Fibroblast of pulmonary artery (primary cell): ENCODE results near the gene CFAP45.

Source experiments
- DNase-seq: peaks from one replicate; pipeline ENCODE4 v3.0.0-alpha.2; 2010; ENCODE audit warnings: low read depth
- H3K4me3 ChIP-seq: replicated peaks from 2 replicates; pipeline ENCODE4 v1.5.1; 2011; ENCODE audit warnings: low read depth, mild to moderate bottlenecking, control low read depth, low read length, moderate library complexity
- CTCF ChIP-seq: IDR thresholded peaks from 2 replicates; pipeline ENCODE4 v1.5.1; 2011; ENCODE audit warnings: mild to moderate bottlenecking, control low read depth, low read length, inconsistent platforms; ENCODE audit errors: missing control alignments

Gene CFAP45

GRCh38 chr1:159832309-159832708 is 67.7 kb downstream of the CFAP45 start:
- no peak overlapping the region for H3K4me3 ChIP-seq
- no peak for DNase-seq
- no peak for TF ChIP-seq CTCF

- TF ChIP-seq CTCF, result no peak
- no peak overlapping the region for H3K4me3 ChIP-seq
- no peak for DNase-seq
Observed at GRCh38 chr1:159831412-159832141, 68.4 kb downstream of the CFAP45 start.

DNA sequence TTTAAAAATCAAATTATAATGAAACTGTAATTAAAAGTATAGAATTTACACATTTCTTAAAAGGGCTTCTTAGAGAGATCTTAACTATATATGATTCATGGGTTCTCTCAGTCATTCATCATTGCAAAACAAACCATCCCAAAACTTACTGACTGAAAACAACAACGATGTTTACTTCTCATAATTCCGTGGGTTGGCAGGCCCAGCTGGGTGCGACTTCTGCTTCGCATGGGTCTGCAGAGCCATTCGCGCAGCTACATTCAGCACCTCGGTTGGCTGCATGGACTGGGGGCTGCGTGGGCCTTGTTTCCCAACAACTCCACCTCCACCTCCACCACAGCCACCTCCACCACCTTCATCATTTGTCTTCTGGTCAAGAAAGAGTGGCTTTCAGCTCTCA is 69.2 kb downstream of the CFAP45 start:
- no peak for DNase-seq
- TF ChIP-seq CTCF, result no peak
- no peak overlapping the region for H3K4me3 ChIP-seq

DNA sequence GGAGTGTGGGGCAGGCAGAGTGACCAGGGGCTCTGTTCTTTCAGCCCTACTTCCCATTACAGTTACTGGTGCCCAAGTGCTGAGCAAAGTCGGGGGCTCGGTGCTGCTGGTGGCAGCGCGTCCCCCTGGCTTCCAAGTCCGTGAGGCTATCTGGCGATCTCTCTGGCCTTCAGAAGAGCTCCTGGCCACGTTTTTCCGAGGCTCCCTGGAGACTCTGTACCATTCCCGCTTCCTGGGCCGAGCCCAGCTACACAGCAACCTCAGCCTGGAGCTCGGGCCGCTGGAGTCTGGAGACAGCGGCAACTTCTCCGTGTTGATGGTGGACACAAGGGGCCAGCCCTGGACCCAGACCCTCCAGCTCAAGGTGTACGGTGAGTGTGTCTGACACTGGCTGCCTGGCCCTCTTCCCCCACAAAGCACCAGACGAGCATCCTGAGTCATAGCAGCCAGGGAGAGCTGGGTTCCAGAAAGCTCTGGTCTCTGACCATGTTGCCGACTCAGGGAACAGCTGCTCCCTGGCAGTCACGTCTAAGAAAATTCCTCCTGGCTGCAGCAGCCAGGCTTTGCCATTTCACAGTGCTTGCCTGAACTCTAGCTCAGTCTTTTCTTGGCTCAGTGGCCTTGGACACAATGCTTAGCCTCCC is 70.0 kb downstream of the CFAP45 start:
- DNase-seq, result peak; percentile 42
- no peak overlapping the region for H3K4me3 ChIP-seq
- TF ChIP-seq CTCF, result no peak

DNA sequence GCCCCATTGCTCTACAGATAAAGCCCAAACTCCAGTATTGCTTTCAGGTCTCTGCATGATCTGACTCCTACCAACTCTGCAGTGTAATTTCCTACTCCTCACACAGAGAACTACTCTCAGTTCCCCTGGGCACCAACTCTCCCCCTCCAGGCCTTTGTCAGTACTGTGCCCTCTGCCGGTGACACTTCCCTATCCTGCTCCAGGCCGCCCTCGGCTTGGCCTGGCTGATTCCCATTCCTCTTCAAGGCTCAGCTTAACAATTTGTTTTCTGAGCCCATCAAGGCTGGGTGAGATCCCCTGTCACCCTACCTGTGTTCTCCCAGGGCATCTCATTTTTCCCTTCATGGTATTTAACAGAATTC is 70.7 kb downstream of the CFAP45 start:
- DNase-seq, result peak; percentile 5

GRCh38 chr1:159828581-159829272 is 71.2 kb downstream of the CFAP45 start:
- no peak for TF ChIP-seq CTCF
- no peak for DNase-seq
- H3K4me3 ChIP-seq, result no peak overlapping the region

More for the DNA sequence above, 70.7 kb downstream of the CFAP45 start:
- no peak overlapping the region for H3K4me3 ChIP-seq
- peak; percentile 31 for TF ChIP-seq CTCF
